Superior temporal gyrus (tissue), 1 donor: ENCODE measurements around the gene ST3GAL2.
A peak's percentile ranks its signal among the peaks of the same experiment; 100 is the strongest.
"Not testable (repeated sequence)": the region's sequence is repeated elsewhere in the genome, so short reads cannot be mapped to it uniquely, and the experiment has no call there.

Source experiments
- DNase-seq: peaks from one replicate; pipeline ENCODE4 v3.0.0-alpha.2; 2016; ENCODE audit errors: extremely low spot score

Gene ST3GAL2

GRCh38 chr16:70467113-70467512 is 28.2 kb upstream of the ST3GAL2 start:
- DNase-seq, result no peak

GRCh38 chr16:70466805-70467076 is 27.8 kb upstream of the ST3GAL2 start:
- DNase-seq, result no peak

DNA sequence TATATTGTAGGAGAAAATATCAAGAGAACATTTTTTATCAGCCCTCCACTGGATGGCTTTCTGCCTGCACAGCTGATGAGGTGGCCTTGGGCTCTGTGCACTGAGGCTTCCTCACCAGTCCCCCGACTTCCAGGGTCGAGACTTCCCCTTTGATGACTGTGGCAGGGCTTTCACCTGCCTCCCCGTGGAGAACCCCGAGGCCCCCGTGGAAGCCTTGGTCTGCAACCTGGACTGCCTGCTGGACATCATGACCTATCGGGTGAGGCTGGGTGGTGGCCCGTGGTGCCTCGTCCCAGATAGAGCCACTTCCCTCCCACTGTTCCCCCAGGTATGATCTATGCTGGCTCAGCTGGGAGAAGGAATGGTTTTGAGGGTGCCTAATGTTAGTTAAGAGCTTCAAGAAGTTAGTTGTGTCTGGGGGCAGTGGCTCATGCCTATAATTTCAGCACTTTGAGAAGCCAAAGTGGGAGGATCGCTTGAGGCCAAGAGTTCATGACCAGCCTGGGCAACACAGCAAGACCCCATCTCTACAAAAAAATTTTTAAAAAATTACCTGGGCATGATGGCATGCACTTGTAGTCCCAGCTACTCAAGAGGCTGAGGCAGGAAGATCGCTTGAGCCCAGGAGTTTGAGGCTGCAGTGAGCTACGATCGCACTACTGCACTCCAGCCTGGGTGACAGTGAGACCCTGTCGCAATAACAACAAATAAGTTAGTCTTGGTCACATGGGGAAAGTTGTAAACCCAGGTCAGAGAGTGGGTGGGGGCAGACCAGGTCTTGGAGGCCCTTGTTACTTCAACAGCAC is 27.3 kb upstream of the ST3GAL2 start:
- DNase-seq, result no peak

- DNase-seq, result no peak
Observed at GRCh38 chr16:70463235-70463634, 24.3 kb upstream of the ST3GAL2 start.

GRCh38 chr16:70460737-70461261 is 21.9 kb upstream of the ST3GAL2 start:
- no peak for DNase-seq

DNA sequence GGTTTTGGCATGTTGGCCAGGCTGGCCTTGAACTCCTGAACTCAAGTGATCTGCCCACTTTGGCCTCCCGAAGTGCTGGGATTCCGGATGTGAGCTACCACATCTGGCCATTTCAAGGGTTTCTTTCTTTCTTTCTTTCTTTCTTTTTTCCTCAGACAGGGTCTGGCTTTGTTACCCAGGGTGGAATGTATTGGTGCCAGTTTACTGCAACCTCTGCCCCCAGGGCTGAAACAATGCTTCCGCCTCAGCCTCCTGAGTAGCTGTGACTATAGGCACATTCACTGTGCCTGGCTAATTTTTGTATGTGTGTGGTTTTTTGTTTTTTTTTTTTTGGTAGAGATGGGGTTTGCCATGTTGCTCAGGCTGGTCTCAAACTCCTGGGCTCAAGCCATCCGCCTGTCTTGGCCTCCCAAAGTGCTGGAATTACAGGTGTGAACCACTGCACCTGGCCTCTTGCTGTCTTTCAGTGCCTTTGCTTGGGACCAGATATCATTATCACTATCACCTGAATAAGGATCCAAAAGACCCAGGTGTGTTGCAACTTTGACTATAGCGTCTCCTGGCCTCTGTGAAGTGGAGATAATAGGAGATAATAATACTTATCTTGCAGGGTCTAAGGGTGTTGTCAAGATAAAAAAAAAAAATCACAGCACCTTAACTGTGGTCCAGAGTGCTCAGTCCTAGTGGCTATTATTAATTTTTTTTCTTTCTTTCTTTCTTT is 18.7 kb upstream of the ST3GAL2 start:
- no peak for DNase-seq

GRCh38 chr16:70455910-70456309 is 17.0 kb upstream of the ST3GAL2 start:
- no peak for DNase-seq

GRCh38 chr16:70454222-70455034 is 15.5 kb upstream of the ST3GAL2 start, which contains the start of gene FCSK:
Gene FCSK (plus strand): TSS chr16:70454595. CDS start chr16:70463191, 8,596 bp downstream.
- DNase-seq, result peak; percentile 76

- DNase-seq, result no peak
Observed at GRCh38 chr16:70453892-70454221, 15.0 kb upstream of the ST3GAL2 start.

DNA sequence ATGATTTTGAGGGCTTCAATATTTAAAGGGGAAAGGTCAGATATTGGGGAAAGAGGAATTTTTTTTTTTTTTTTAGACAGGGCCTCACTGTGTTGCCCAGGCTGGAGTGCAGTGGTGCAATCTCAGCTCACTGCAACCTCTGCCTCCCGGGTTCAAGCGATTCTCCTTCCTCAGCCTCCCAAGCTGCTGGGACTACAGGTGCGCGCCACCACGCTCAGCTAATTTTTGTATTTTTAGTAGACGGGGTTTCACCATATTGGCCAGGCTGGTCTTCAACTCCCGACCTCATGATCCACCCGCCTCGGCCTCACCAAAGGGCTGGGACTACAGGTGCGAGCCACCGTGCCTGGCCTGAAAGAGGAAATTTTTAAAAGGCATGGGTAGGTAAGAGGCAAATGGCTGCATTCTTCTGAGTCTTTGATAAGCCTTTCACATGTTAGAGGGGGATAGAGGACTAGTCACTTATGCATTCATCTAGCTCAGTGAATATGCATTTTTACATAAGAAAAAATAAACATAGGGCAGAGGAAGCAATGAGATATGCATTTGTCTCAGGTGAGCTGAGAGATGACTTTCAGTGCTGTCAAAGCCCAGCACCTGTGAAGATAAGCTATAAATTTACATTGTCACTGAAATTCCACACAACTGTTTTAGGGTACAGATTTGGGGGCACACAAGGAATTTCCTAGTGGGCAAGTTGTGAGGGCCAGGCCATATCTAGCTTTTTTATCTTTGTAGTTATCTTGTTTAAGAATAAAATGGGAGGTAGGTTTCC is 14.4 kb upstream of the ST3GAL2 start:
- no peak for DNase-seq

GRCh38 chr16:70451004-70451340 is 12.1 kb upstream of the ST3GAL2 start:
- not testable (repeated sequence) for DNase-seq

DNA sequence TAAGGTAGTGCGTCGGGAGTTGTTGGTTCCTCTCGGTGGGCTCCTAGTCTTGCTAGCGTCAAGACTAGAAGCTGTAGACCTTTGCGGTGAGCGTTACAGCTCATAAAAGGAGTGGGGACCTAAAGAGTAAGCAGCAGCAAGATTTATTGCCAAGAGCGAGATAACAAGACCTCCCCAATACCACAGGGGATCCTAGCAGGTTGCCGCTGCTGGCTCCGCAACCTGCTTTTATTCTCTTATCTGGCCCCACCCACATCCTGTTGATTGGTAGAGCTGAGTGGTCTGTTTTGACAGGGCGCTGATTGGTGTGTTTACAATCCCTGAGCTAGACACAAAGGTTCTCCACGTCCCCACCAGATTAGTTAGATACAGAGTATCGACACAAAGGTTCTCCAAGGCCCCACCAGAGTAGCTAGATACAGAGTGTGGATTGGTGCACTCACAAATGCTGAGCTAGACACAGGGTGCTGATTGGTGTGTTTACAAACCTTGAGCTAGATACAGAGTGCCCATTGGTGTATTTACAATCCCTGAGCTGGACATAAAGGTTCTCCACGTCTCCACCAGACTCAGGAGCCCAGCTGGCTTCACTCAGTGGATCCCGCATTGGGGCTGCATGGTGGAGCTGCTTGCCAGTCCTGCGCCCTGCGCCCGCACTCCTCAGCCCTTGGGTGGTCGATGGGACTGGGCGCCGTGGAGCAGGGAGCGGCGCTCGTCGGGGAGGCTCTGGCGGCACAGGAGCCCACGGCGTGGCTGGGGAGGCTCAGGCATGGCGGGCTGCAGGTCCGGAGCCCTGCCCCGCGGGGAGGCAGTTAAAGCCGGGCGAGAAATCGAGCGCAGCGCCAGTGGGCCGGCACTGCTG is 11.5 kb upstream of the ST3GAL2 start:
- DNase-seq, result not testable (repeated sequence)

DNA sequence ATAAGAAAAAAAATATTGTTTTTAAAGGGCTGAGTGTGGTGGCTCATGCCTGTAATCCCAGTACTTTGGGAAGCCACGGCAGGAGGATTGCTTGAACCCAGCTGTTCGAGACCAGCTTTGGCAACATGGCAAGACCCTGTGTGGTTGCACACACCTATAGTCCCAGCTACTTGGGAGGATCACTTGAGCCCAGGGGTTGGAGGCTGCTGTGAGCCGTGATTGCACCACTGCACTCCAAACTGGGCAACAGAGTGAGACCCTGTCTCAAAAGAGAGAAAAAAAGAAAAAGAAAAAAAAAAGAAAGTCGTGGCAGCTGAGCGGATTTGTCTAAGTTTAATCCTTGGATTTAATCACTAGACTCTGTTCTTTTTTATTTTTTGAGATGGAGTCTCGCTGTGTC is 9.2 kb upstream of the ST3GAL2 start:
- no peak for DNase-seq

DNA sequence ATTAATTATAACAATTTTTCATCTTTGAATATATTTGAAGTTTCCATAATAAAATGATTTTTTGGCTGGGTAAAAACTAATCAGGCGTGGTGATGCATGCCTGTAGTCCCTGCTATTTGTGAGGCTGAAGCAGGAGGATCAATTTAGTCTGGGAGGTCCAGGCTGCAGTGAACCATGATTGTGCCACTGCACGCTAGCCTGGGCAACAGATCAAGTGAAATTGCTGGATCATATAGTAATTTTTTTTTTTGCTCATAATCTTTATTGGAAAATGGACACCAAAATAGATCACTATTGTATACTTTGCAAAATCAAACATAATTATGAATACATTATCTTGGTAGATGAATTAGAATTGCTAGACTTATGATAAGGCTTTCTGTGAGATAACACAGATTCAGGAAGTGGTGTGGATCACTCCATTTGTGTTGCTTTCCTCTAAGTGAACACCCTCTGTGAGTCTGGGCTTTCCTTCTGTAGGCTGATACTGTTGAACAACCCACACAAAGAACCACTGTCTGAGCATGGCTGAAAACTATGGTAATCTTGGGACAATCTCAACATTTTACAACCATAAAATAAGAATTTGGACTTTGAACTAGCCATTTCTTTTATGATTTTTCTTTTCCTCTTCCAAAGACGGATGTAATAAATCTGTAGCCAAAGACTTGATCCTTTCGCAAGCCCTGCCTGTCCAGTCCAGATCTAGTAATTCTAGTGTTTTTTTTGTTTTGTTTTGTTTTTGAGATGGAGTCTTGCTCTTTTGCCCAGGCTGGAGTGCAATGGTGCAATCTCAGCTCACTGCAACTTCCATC is 5.6 kb upstream of the ST3GAL2 start:
- DNase-seq, result no peak

GRCh38 chr16:70442344-70442743 is 3.4 kb upstream of the ST3GAL2 start:
- no peak for DNase-seq

DNA sequence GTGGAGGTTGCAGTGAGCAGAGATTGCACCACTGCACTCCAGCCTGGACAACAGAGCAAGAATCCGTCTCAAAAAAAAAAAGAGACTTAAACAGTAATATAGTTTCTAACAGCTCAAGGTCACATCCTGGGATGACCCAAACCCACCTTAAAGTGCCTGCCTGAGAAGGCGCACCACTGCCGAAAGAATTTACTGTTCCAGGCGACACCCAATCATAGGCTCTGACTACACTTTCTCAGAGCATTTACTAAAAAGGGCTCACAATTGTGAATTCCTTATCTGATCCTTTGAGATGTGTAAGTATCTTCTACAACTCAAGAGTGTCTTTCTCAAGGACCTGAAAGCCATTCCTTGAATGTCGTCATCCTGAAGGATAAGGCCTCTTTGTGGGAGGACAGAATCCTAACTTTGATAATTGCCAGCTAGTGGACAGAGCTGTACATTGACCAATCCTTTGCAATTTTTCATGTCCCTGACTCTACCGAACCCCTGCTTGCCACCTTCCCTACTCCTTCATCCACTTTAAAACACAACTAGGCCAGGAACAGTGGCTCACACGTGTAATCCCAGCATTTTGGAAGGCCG is 2.6 kb upstream of the ST3GAL2 start:
- DNase-seq, result no peak

- no peak for DNase-seq
Observed at GRCh38 chr16:70440009-70440692, 1.3 kb upstream of the ST3GAL2 start.

GRCh38 chr16:70438585-70438968 is 323 bp downstream of the ST3GAL2 start:
- DNase-seq, result no peak
